Coronary artery (tissue), 2 donors: ENCODE results near the gene ACOT7.

Experiments
- DNase-seq: peaks from one replicate; pipeline ENCODE4 v3.0.0-alpha.2; 2017; ENCODE audit warnings: low spot score
- H3K27ac ChIP-seq, 2 donors: fragments of 200-600 bp; sonication (generic); one replicate each; pipeline ENCODE4 v1.5.1; 2016 to 2019
- H3K4me3 ChIP-seq: fragments of 200-600 bp; sonication (generic); 2 replicates; pipeline ENCODE4 v1.5.1; 2016; ENCODE audit warnings: mild to moderate bottlenecking, moderate library complexity
- TF ChIP-seq, protein P1 (sequence below): fragments of 200-600 bp; sonication (generic); IDR thresholded peaks from one replicate; pipeline ENCODE4 v1.5.1; 2019; ENCODE audit warnings: antibody characterized with exemption

ACOT7 gene

DNA sequence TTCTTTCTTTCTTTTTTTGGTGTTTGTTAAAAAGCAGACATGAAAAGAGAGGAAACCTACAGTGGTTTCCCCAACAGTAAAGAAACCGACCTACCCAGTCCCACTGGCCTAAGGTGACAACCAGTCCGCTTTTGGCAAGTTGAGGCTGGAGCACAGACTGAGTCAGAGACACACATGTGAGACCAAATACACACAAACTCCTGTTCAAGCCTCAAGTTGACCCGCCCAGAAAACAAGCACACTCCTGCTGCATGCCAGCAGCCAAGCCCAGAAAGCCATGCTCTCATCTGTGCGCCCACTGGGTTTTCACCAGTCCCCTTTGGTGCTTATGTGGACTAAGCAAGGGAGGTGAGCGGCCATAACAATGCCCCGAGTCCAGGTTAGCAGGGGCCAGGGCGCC lies 68.1 kb downstream of the ACOT7 start:
- no peak overlapping the region for H3K4me3 ChIP-seq
- TF ChIP-seq, protein P1, sequence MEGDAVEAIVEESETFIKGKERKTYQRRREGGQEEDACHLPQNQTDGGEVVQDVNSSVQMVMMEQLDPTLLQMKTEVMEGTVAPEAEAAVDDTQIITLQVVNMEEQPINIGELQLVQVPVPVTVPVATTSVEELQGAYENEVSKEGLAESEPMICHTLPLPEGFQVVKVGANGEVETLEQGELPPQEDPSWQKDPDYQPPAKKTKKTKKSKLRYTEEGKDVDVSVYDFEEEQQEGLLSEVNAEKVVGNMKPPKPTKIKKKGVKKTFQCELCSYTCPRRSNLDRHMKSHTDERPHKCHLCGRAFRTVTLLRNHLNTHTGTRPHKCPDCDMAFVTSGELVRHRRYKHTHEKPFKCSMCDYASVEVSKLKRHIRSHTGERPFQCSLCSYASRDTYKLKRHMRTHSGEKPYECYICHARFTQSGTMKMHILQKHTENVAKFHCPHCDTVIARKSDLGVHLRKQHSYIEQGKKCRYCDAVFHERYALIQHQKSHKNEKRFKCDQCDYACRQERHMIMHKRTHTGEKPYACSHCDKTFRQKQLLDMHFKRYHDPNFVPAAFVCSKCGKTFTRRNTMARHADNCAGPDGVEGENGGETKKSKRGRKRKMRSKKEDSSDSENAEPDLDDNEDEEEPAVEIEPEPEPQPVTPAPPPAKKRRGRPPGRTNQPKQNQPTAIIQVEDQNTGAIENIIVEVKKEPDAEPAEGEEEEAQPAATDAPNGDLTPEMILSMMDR: no peak
- no peak overlapping the region for H3K27ac ChIP-seq
- no peak for DNase-seq

DNA sequence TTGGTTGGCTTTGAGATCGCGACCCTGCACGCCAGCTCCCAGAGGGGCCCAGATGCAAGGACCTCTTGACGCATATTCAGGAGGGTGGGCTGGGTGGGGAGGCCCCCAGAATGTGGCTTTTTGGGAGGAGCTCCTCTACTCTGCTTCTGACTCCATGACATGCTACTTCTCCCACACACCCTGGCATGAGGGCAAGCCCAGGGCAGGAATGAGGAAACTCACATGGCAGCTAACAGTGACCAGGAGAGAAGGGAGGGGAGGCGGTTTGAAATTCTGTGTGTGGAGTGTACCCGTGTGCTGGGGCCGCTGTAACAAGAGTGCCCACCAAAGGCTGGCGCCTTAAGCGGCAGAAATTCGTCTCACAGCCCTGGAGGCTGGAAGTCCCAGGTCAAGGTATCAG lies 71.4 kb downstream of the ACOT7 start:
- H3K4me3 ChIP-seq: no peak overlapping the region
- TF ChIP-seq, protein P1: no peak
- no peak overlapping the region for H3K27ac ChIP-seq
- DNase-seq: no peak

DNA sequence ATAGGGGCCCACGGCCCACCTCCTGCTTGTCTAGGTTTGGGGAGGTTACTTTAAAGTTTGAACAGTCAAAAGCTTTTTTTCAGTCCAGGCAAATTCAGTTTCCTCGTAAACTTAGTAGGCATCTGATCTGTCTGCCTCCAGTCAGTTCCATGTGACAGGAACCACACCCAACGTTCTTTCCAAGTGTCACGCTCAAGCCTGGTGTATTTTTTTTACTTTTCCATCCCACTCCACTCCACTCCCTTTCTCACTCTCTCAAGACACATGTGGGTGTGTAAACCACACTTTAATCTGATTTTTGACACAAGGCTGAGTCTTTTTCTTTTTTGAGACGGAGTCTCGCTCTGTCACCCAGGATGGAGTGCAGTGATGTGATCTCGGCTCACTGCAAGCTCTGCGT lies 72.4 kb downstream of the ACOT7 start:
- DNase-seq: no peak
- Histone ChIP-seq H3K4me3 (no peak overlapping the region), H3K27ac (no peak overlapping the region)
- TF ChIP-seq, protein P1: no peak

DNA sequence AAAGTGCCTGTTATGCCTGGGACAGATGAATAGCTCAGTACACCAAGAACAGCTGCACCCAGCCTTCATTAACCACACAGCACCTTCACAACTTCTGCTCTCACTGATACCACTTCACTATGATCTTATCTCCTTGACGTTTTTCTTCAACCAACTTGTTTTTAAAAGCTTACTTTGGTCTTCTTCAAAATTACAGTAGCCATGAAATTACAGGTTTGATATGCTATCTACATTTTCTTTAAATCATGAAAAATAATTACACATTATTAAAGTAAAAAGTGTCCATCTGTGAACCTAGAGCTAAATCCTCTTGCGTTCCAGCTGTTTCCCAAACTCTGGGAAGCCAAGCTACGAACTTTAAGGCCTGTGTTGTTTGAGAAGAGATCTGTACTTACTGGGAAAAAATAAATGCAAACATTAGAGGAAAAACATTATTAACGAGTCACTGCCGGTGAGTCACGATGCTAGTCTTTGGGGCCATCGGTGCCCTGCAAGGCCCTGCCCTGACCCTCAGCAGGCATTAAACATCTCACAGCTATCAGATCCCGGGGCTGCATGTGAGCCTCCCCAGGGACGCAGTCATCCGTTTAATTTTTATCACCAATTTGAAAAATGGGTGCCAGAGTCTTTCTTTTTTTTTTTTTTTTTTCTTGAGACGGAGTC lies 76.3 kb downstream of the ACOT7 start:
- TF ChIP-seq, protein P1: no peak
- H3K27ac ChIP-seq: no peak overlapping the region
- no peak for DNase-seq
- H3K4me3 ChIP-seq: no peak overlapping the region

DNA sequence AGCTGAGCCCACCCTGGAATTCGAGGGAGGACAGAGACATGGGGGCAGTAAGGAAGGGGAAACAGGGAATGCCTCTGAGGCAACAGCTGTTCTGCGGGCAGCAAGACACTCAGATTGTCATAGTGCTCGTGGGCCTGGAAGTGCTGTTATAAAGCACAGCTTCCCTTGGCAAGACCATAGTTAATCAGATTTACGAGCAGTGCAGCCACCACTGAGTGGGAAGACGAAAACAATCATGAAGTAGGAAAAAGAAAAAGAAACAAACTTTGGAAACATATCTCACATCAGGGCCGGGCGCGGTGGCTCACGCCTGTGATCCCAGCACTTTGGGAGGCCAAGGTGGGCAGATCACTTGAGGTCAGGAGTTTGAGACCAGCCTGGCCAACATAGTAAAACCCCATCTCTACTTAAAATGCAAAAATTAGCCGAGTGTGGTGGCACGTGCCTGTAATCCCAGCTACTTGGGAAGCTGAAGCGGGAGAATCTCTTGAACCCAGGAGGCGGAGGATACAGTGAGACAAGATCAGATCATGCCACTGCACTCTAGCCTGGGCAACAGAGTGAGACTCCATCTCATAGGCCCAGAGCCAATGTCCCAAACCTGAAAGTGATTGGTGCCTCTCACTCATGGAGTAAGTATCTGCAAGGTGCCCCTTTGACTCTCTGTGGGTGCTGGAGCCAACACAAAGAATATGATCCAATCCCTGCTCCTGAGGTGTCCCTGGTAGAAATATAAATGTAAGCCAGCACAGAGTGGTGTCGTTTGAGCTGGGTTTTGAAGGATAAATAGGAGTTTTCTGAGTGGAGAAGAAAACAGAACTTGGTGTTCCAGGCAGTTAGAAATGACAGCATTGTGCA lies 77.1 kb downstream of the ACOT7 start:
- no peak for DNase-seq
- H3K4me3 ChIP-seq: no peak overlapping the region
- H3K27ac ChIP-seq: no peak overlapping the region
- TF ChIP-seq, protein P1: no peak

DNA sequence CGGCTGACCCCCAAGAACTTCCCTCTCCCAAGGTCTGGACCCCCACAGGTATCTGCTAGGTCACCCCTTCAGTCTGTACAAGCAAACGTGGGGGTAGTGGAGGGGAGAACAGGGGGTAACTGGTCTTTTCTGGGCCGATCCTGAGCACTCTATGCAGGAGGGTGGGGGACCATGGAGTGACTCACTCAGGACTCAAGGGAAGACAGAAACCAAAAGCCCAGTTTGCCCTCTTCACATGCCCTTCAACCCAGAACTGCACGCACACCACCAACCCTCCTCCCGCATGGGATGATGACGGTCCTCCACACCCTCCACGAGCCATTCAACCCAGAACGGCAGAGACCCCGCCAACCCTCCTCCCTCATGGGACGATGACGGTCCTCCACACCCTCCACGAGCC lies 79.1 kb downstream of the ACOT7 start:
- TF ChIP-seq, protein P1: no peak
- no peak overlapping the region for H3K27ac ChIP-seq
- H3K4me3 ChIP-seq: no peak overlapping the region
- no peak for DNase-seq
